GM06990 (cell line): ENCODE data around the gene PTPRE.

Experiments used
- DNase-seq: peaks from one replicate; pipeline ENCODE4 v3.0.0-alpha.2; 2011; ENCODE audit not compliant: insufficient read length; ENCODE audit errors: extremely low read depth
- H3K27me3 ChIP-seq: replicated peaks from 2 replicates; pipeline ENCODE4 v1.6.0; 2011; ENCODE audit warnings: low read length; ENCODE audit not compliant: control insufficient read depth, insufficient read depth
- H3K36me3 ChIP-seq: 2 replicates; pipeline ENCODE4 v1.5.1; 2011; ENCODE audit warnings: low read length; ENCODE audit not compliant: control insufficient read depth, insufficient read depth
- H3K4me3 ChIP-seq: replicated peaks from 2 replicates; pipeline ENCODE4 v1.5.1; 2011; ENCODE audit warnings: low read depth, mild to moderate bottlenecking, control low read depth, low read length
- CTCF ChIP-seq: IDR thresholded peaks from 2 replicates; pipeline ENCODE4 v1.5.1; 2011; ENCODE audit warnings: low read length, control low read depth, mild to moderate bottlenecking, inconsistent platforms; ENCODE audit not compliant: insufficient read depth, poor library complexity, severe bottlenecking

PTPRE gene

DNA sequence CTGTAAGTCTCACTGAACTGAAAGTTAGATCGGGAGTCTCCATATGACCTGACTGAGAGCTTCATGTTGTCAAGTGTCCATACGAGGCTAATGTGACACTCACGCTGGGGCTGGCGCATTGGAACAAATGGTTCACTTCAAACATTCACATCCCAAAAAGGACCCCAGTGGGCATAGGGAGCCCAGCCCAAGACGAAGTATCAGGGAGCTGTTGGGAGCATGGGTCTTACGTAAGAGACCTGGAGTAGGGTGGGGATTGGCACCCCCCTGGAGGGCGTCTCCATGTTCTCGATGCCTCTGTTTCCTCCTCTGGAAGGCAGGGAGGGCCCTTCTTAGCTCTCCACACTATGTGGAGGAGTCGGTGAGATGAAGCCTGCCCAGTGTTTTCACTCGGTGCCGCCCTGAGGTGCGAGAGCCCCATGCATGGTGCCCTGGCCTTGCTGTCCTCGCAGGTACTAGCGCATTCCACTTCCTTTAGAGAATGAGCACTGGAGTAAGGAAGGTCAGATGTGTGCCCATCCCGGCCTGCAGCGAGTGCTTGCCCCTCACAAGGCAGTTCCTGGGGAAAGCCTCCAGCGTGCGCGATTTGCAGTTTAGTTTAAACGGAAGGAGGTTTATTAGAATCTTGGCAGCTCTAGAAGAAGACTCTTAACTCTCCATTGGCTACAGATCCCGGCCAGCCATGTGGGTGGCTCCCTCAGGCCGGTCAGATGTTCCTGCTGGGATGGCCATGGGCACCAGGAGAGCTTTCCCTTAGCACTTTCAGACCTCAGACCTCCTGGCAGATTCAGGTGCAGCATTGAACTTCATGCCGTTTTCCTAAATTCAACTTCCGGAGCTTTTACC, 64.4 kb downstream of the PTPRE start:
- no peak for DNase-seq
- H3K36me3 ChIP-seq: no peaks in the 10 kb centered on the region

GRCh38 chr10:127971963-127972615, 65.2 kb downstream of the PTPRE start:
- no peak overlapping the region for H3K4me3 ChIP-seq
- DNase-seq: no peak

More for the DNA sequence above, 64.4 kb downstream of the PTPRE start:
- no peaks in the 10 kb centered on the region; the same call in 1 of the 2 replicates for H3K27me3 ChIP-seq
- no peak for TF ChIP-seq CTCF
- no peak overlapping the region for H3K4me3 ChIP-seq

GRCh38 chr10:127972751-127973357, 66.0 kb downstream of the PTPRE start:
- no peak overlapping the region for H3K4me3 ChIP-seq

More at GRCh38 chr10:127971963-127972615, 65.2 kb downstream of the PTPRE start:
- TF ChIP-seq CTCF: no peak
- Histone ChIP-seq H3K36me3 (no peaks in the 10 kb centered on the region), H3K27me3 (no peaks in the 10 kb centered on the region; the same call in 1 of the 2 replicates)

DNA sequence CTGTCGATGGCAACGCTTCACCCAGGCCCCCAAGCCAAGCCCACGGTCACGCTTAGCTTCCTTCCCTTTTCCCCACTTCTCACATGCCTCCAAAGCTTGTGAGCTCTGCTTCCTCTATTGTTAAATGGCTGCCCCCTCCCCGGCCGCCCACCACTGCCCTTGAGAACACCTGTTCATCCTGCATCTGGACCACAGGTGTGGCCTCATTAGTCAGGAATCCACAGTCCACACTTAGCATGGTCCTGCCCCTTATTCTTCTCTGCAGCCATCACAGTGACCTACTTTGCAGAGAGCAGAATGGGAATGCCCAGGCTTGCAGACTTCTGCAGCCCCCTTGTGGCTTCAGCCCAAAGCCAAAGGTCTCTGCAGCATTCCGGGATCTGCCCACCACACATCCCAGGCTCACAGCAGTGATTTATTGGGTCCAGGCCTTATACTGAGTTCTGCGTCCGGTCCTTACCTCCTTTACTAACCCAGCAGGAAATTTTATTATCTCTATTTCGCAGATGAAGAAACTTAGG, 66.9 kb downstream of the PTPRE start:
- no peak for TF ChIP-seq CTCF

More at GRCh38 chr10:127972751-127973357, 66.0 kb downstream of the PTPRE start:
- TF ChIP-seq CTCF: no peak
- Histone ChIP-seq H3K27me3 (no peaks in the 10 kb centered on the region; the same call in 1 of the 2 replicates), H3K36me3 (no peaks in the 10 kb centered on the region)
- DNase-seq: no peak

DNA sequence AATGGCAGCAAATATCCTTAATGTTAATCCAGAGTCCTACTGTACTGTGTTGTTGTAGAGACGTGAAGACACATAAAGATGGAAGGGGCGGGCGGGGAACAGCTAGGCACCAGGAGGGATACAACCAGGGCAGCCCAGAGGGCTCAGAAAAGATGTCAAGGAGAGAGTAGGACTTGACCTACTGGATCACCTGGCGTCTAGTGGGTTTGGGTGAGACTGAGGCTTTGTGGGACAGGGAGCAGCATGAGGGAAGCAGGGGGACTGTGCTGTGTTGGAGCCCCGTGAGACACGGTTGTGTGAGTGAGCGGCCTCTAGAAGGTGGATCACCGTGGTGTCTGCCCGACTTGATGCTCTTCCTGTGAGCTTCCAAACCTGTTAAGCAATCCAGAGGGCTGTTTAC, 68.0 kb downstream of the PTPRE start:
- Histone ChIP-seq H3K27me3 (no peaks in the 10 kb centered on the region; the same call in 1 of the 2 replicates), H3K36me3 (no peaks in the 10 kb centered on the region), H3K4me3 (no peak overlapping the region)
- DNase-seq: no peak
- no peak for TF ChIP-seq CTCF

More for the DNA sequence above, 66.9 kb downstream of the PTPRE start:
- no peak overlapping the region for H3K4me3 ChIP-seq
- DNase-seq: no peak
- no peaks in the 10 kb centered on the region for H3K36me3 ChIP-seq
- no peaks in the 10 kb centered on the region; the same call in 1 of the 2 replicates for H3K27me3 ChIP-seq
